Measurements from ENCODE around the gene EYS.

EYS gene

DNA sequence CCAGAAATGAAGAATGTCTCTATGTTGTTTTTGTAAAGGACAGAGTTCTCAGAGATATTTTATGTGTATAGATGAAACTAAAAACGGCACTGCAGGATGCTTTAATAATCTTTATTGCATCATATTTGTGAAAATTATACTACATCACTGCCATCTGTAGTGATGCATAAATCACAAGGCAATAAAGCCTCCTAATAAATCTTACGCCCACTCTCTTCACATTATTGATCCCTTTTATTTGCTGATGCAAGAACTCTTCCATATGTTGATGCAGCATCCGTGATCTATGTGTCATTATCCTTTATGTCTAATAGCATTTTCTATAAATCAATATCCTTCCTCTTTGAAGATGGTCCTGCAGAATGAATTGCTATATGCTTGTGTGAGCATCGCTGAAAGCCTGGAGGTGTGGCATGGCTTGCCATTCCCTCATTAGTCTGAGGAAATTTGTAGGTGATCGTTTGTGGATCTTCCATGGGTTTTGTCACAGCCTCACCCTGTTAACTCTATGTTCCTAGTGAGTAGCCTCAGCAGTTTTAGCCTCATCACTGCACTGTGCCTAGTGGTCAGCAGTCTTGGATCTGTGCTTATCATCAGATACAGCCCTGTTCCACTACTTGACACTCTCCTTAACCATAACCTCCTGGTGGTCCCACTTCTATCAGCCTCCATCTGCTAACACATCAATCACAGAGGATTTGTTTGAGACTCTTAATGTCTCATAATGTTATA lies 983.5 kb downstream of the EYS start:
- no peak for DNase-seq (ENCODE audit: low read depth in 3 of 3)

DNA sequence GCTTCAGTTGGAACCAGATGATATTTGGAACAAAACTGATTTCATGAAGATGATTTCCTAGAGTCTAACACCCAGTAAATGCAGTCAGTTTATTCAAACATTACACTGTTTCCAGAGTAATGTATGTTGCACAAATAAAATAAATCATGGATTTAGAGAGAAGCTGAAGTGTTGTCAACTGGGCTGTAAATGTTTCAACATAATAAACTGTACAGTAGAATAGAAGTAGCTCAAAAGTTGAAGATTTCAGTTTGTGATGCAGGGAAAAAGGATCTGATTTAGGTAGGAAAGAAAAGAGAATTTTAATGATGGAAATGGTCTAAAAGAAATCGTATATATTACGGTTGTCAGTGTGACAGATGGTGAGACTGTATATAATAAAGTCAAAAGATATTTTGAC lies 985.2 kb downstream of the EYS start:
- no peak for DNase-seq (ENCODE audit: low read depth in 3 of 3)

DNA sequence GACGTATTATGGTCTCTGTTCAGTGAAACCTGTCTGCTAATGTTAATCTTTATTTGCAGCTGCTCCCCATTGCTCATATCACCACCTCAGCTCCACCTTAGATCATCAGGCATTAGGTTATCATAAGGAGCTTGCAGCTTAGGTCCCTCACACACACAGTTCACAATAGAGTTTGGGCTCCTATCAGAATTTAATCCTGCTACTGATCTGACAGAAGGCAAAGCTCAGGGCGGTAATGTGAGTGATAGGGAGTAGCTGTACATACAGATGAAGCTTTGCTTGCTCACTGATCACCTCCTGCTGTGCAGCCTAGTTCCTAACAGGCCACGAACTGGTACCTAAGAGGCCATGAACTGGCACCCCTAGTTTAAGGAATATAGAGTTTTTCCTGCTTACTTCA lies 989.7 kb downstream of the EYS start:
- no peak for DNase-seq (ENCODE audit: low read depth in 3 of 3)

DNA sequence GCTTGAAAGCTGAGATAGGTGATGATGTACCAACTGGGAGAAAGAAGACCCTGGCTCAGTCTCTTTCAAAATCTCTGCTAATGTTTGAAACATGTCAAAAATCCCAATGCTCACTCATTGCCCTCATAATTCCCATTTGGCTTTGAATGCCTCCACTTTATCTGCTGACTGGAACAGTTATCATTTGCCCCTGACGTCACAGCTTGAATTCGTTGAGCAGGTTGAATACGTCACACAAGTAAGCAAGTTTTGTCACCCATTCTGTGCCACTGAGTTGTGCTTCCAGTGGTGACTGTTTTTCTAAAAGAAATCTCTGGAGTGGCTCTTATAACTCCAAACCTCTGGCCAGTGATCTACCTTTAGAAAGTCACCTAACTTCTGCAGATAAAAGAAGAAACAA lies 991.4 kb downstream of the EYS start:
- no peak for DNase-seq (ENCODE audit: low read depth in 3 of 3)

DNA sequence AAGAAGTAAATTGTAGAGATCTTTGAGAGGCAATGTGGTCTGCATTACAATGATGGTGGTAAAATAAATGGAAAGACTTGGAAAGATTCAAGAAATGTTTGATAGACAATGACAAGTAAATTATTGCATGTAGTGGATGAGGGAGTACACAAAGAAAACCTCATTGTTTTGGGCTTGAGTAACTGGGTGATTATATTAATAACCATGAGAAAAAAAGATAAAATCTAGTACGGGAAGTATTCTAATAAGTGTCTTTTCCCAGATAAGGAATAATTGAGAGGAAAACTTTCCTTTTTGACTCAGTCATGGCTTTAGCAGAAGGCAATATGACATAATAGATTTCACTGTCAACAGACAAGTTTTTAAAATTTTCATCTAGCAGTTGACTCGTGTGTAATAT lies 993.0 kb downstream of the EYS start:
- no peak for DNase-seq (ENCODE audit: low read depth in 3 of 3)

DNA sequence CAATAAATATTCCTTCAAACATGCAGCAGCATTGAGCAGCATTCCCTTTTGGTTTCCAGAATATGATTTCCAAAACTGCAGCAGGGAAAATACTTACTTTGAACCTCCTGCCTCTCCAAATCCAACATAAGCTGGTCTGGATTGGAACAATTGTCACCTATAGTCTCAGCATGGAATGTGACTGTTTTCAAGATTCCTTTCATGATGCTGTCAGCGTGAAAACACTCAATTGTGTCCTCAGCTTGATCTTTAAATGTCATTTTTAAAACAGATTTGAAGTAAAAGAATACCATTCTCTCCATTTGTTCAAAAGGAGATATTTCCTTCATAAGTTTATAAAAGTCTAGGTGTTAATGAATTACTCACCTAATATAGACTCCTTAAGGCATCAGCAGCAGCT lies 993.9 kb downstream of the EYS start:
- DNase-seq (ENCODE audit: low read depth in 3 of 3) = no peak

DNA sequence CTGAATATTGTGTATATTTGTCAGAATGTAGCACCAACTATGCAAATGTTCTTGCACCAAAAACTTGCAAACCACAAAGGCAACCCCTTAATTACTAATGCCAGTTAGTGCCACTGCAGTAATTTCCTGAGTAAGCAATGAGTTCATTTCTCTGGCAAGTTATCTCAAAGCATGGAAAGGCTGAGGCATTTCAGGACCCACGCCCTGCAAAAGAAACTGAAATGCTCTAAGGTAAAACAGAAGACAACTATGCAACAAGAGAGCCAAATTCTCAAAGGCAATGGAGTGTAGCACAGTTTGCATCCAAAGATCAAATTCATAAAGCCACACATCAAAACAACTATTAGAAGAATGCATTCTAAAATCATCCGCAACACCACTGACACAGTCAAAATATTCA lies 994.4 kb downstream of the EYS start:
- DNase-seq (ENCODE audit: low read depth in 3 of 3) = no peak

DNA sequence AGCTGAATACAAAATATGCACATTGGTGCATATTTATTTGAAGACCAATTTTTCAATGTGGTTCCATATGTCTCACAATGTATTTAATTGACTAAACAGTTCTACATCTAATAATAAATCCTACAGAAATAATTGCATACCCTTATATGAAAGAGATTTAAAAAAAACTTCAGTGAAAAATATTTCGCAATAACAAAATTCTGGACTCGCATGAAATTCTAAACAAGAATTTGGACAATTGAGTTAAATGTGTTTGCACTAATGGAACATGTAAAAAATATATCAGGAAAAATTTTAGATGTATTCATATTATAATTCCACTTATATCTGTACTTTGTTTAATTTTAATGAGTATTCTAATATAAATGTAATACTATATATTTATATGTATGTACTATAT lies 1003.1 kb downstream of the EYS start:
- no peak for DNase-seq (ENCODE audit: low read depth in 3 of 3)

DNA sequence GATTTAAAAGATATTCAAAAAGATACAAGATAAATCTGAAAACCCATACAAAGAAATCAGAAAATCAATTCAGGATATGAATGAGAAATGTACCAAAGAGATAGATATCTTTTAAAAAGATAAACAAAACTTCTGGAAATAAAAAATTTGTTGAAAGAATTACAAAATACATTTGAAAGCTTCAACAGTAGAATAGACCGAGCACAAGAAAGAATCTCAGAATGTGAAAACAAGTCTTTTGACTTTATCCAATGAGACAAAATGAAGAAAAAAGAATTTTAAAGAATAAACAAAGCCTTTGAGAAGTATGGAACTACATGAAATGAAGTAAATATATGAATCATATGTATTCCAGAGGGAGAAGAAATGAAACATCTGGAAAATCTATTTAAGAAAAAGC lies 1011.0 kb downstream of the EYS start:
- no peak for DNase-seq (ENCODE audit: low read depth in 3 of 3)

DNA sequence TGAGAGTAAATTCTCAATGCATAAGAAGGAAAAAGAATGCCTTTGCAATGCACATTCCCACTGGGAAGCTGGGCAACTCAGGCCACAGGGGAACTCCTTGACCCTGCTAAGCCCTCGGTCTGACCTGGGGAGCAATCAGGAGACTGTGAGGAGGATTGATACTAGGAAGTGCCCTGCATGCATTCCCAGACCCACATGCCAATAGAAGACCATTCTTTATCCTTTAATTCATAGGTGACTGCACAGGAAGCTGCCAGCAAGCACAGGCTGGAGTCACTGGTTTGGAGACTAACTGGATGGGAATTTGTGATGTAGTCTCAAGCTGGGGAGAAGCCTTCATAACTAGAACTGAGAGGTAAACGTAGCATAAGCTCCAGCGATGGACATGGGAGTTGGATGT lies 1012.7 kb downstream of the EYS start:
- no peak for DNase-seq (ENCODE audit: low read depth in 3 of 3)

DNA sequence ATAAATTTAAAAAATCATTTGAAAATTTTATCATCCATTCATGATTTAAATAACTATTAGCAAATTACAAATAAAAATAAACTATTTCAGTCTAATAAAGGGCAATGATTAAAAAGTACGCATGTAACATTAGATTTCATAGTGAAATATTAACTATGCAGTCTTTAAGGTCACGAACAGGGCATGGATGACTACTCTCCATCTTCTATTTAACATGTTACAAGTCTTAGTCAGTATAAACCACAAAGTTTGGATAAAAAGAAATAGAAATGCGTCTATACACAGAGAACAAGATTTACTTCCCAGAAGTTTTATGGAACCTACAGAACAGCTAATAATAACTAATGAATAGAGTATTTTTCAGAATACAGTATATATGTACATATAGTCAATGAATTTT lies 1016.0 kb downstream of the EYS start:
- no peak for DNase-seq (ENCODE audit: low read depth in 3 of 3)

DNA sequence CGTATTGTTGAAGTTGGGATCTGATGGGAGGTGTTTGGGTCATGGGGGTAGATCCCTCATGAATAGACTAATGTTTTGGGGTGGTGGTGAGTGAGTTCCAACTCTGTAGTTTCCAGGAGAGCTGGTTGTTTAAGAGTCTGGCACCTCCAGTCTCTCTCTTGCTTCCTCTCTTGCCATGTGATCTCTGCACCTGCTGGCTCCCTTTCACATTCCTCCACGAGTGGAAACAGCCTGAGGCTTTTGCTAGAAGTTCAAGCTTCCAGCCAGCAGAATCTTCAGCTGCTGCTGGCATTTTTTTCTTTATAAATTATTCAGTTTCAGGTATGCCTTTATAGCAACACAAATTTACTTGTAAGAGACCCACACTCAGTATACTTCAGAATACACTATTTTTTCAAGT lies 1021.6 kb downstream of the EYS start:
- DNase-seq (ENCODE audit: low read depth in 3 of 3) = no peak

DNA sequence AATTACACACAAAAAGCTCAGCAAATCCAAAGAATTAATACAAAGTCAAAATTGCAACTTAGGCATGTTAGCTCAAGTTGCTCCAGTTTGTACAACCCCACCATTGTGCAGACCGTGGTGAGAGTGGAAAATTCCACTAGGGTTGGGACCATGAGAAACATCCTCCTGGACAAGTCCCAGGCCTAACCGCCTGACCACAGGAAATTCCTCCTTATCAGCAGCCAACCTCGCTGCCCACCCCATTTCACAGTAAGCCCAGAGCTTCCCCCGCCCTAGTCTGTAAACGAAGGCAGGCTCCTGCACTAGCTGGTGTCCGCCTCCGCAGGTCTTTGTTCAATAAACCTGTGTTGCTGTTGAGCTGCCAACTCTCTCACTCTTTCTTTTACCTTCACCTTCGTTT lies 1023.3 kb downstream of the EYS start:
- no peak for DNase-seq (ENCODE audit: low read depth in 3 of 3)

DNA sequence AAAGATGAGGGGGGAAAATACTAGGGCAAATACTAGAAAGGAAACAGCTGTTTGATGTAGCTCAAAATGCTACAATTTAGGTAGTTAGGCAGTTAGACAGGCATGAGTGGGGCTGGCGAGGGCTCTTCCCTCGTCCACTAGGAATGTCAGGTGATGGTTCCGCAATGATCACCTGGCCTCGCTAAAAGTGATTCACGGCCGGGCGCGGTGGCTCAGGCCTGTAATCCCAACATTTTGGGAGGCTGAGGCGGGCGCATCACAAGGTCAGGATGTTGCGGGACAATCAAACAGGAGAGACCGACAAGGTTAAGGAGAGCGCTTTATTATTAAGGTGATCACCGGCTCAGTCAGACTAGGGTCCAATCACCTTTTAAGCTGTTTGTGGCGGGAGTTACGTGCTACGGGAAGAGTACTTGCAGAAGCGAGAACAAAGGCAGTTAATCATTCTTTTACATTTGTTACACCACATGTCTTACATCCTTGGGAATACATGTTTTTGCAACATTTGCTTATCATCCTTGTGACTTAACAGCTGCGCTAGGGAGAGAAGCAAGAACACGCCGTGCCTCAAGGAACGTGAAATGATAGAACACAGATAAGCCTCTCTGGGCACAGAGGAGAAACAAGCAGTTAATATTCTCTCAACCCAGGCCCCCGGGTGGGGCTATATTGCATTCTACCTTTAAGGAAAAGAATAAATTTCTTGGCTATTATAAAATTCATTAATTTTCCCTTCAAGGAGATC lies 1025.4 kb downstream of the EYS start:
- DNase-seq (ENCODE audit: low read depth in 3 of 3) = no peak

DNA sequence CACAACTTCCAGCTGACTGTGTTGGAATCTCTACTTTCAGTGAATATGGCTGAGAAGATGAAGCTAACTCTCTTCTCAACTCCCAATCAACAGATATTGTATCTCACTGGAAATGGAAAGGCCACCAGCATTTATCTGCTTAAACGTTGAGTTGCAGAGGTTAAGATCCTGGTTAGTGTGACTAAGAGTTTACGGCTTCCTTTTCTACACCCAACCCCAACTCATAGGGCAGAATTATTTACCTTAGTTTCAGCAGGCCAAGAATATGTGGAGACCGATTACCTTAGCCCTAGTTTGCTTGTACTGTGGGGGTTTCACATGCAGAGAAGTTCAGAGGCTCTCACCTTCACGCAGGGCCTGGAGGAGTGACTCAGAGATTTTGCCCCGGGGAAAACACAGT lies 1026.6 kb downstream of the EYS start:
- no peak for DNase-seq (ENCODE audit: low read depth in 3 of 3)

DNA sequence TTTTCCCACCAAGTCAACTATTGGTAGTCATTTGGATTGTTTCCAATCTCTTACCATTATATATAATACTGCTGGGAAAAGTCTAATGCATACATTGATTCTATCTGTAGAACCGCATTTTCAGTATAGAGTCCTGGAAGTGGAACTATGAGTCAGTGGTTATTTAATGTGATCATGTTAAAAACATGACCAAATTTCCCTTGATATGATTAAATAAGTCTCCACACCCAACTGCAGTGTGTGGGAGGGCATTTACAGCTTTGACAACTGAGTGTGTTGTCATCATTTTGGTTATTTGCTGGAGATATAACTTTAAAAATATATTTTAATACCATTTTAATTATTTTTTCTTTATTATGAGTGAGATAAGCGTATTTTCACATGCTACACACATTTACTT lies 1027.6 kb downstream of the EYS start:
- no peak for DNase-seq (ENCODE audit: low read depth in 3 of 3)

DNA sequence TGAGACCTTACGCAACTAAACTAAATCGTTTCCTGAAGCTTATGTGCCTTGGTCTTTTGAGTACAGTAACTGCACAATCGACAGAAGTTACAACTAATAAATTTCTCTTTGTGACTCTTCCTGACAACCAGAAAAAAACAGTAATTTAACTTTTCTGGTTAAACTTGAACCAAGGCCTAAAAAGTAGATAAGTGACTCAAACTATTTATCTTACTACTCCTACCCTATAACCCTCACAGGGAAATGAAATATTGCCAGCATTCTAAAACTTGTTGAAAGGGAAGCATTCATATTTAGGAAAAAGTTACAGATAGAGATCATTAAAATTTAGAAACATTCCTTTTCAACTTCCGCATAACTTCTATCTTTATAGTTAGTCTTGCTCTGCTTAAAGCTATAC lies 1034.4 kb downstream of the EYS start:
- DNase-seq (ENCODE audit: low read depth in 3 of 3) = no peak

DNA sequence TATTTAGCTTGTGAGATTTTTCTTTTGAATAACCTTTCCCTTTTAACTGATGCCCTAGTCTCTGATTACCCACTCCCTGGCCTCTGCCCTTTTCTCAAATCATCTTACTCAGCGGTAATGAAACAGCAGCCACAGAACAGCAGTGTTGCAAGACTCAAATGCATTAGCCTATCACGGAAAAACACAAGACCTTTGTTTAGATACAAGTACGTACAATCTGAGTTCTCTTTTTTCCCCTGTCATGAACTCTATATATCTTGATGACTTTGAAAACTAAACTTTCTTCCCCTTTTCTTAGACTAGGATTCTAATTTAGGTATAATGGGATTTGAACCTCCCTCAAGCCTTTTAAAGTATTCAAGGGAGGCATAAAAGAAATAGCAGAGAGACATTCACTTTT lies 1034.9 kb downstream of the EYS start:
- DNase-seq (ENCODE audit: low read depth in 3 of 3) = no peak

DNA sequence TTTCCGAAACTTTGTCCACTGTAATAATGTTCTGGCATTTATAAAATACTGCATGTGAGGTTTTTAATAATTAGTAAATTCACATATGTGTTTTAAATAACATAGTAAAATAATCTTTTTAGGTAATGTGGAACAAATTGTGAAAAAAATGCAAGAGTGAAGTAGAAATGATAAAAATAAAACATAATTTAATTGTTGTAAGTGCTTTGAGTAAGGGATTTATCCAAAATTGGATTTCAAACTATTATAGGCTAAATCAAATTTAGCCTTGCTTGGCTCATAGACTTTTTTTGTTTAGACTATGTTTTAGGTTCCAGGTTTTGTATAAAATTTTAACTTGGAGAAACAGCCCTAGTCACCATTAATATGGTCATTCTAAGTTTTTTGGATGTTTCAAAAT lies 1041.9 kb downstream of the EYS start:
- DNase-seq (ENCODE audit: low read depth in 3 of 3) = no peak

DNA sequence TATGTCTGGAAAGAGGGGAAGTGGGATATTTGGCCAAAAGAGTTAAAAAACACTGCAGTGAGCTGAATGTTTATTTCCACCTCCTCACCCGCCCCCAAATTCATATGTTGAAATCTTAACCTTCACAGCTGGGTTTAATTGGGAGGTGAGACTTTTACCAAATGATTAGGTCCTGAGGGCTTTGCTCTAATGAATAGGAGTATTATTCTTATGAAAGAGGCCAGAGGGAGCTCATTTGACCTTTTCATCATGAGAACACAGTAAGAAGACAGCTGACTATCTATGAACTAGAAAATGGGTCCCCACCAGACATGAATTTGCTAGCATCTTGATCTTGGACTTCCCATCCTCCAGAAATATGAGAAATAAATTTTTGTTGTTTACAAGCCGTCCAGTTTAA lies 1042.5 kb downstream of the EYS start:
- no peak for DNase-seq (ENCODE audit: low read depth in 3 of 3)

DNA sequence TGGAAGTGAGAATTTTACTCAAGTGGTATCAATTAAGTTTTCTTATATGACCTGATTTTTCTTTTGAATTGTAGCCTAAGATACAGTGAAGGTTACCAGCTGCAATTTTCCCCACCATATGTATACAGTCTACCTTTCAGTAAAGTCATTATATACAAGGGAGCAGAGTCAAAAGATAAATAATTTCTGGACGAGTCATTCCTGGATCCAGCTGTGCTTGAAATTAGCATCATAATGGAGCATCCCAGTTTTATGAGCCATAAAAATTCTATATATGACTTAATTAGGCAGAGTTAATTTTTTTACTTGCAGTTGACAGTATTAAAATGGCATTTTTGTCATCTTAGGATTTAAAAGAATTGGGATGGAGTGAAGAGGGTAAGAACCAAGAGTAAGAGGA lies 1063.0 kb downstream of the EYS start:
- no peak for DNase-seq (ENCODE audit: low read depth in 3 of 3)

DNA sequence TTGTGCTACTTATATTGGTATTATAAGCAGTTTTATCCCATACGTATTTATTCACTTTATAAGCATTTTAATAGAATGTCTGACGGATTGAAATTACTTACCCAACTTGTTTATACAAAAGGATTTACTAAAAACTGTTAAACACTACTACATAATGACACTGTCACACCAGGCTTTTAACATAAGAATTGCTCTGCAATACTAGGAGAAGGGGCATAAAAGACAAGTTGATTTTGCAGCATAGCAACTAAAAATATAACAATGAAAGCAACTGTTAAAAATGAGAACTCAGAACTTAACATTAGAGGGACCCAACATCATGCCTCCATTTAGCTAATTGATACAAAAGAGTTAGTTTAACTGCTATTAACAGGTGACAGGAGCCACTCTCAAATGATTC lies 1076.1 kb downstream of the EYS start:
- no peak for DNase-seq (ENCODE audit: low read depth in 3 of 3)

DNA sequence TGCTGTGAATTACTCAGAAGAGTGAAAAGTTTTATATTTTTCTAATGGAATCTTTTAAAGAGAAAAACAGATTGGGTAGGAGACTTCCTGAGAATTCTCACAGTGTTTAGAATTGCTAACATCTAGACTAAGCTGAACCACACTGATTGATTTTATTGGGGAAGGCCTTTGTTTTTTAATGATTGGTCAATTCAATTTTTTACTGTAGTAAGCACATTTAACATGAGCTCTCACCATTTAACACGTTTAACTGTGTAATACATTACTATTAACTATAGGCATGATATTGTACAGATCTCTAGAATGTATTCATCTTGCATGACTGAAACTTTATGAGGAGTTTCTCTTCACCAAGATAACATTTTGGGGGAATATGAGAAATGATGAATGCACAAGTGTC lies 1084.1 kb downstream of the EYS start:
- no peak for DNase-seq (ENCODE audit: low read depth in 3 of 3)

DNA sequence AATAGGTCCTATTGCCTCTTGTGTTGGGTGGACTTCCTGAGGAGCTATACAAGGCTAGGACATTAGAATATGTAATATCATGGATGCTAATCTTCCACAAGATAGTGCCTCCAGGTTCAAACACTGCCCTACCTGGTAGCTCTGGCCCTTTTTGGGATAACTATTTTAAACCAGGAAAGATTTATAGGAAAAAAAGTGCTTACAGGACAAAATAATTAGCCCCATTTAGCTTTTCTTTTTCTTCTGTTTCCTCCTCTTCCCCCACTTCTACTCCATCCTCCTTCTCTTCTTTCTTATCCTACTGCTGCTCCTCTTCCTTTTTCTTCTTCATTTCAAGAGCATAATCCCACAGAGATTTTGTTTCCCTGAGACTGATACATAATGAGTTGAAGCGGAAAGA lies 1104.0 kb downstream of the EYS start:
- no peak for DNase-seq (ENCODE audit: low read depth in 3 of 3)
